HepG2 (cell line): ENCODE data around the gene CES5A. TPM values are rescaled to one million over a fixed set of nuclear protein-coding genes. Genes with fewer than 3 reads are reported as not detected.

Experiments
- CEBPG ChIP-seq: IDR thresholded peaks from 2 replicates; pipeline ENCODE4 v1.6.1; 2016
- FOXO4 ChIP-seq: sonication (generic); formaldehyde crosslinking; conservative IDR thresholded peaks from 2 replicates; pipeline ENCODE4 v1.8.1; 2023; ENCODE audit warnings: missing genetic modification reagents
- HHEX ChIP-seq: IDR thresholded peaks from 2 replicates; pipeline ENCODE4 v1.6.1; 2016; ENCODE audit warnings: control low read depth
- HMG20B ChIP-seq: conservative IDR thresholded peaks from 2 replicates; pipeline ENCODE4 v1.6.1; 2016; ENCODE audit warnings: missing genetic modification reagents, missing compliant biosample characterization
- JUN ChIP-seq: sonication (generic); formaldehyde crosslinking; IDR thresholded peaks from 2 replicates; pipeline ENCODE4 v1.4.0; 2020; ENCODE audit warnings: mild to moderate bottlenecking, missing genetic modification reagents
- KLF15 ChIP-seq: sonication (generic); formaldehyde crosslinking; IDR thresholded peaks from 2 replicates; pipeline ENCODE4 v1.8.1; 2023; ENCODE audit warnings: borderline replicate concordance, mild to moderate bottlenecking, inconsistent platforms, missing genetic modification reagents, mixed read lengths
- NFATC3 ChIP-seq: sonication (generic); formaldehyde crosslinking; IDR thresholded peaks from 2 replicates; pipeline ENCODE4 v1.5.1; 2020; ENCODE audit warnings: mild to moderate bottlenecking, missing genetic modification reagents
- RBAK ChIP-seq: sonication (generic); formaldehyde crosslinking; IDR thresholded peaks from 2 replicates; pipeline ENCODE4 v1.5.1; 2020; ENCODE audit warnings: mild to moderate bottlenecking, missing genetic modification reagents
- REL ChIP-seq: sonication (generic); formaldehyde crosslinking; conservative IDR thresholded peaks from 2 replicates; pipeline ENCODE4 v1.8.0; 2022; ENCODE audit warnings: mild to moderate bottlenecking, missing genetic modification reagents, moderate library complexity
- SPEN ChIP-seq: sonication (generic); formaldehyde crosslinking; IDR thresholded peaks from 2 replicates; pipeline ENCODE4 v1.5.1; 2020; ENCODE audit warnings: low read depth, mild to moderate bottlenecking, missing genetic modification reagents
- THAP9 ChIP-seq: sonication (generic); formaldehyde crosslinking; IDR thresholded peaks from 2 replicates; pipeline ENCODE4; 2020; ENCODE audit warnings: missing genetic modification reagents, mild to moderate bottlenecking, borderline replicate concordance
- ZBTB40 ChIP-seq, 2 experiments: fragments of 450-650 bp in 1 of 2; sonication (generic) in 1 of 2; formaldehyde crosslinking in 1 of 2; IDR thresholded peaks; 2 replicates each; pipeline versions ENCODE4 v1.6.1 to v1.8.0; 2016 to 2022; ENCODE audit warnings: antibody characterized with exemption in 1 of 2, mild to moderate bottlenecking in 1 of 2, missing genetic modification reagents in 1 of 2
- ZFP36L1 ChIP-seq: sonication (generic); formaldehyde crosslinking; IDR thresholded peaks from 2 replicates; pipeline ENCODE4 v1.8.0; 2022; ENCODE audit warnings: mild to moderate bottlenecking, missing genetic modification reagents, moderate library complexity
- ZNF101 ChIP-seq: sonication (generic); formaldehyde crosslinking; IDR thresholded peaks from 2 replicates; pipeline ENCODE4 v1.4.0; 2020; ENCODE audit warnings: mild to moderate bottlenecking, low read depth, missing genetic modification reagents, borderline replicate concordance
- ZNF121 ChIP-seq: sonication (generic); formaldehyde crosslinking; IDR thresholded peaks from 2 replicates; pipeline ENCODE4 v1.5.0; 2020; ENCODE audit warnings: mild to moderate bottlenecking, missing genetic modification reagents
- ZNF577 ChIP-seq: sonication (generic); formaldehyde crosslinking; IDR thresholded peaks from 2 replicates; pipeline ENCODE4 v1.4.0; 2020; ENCODE audit warnings: mild to moderate bottlenecking, low read depth, missing genetic modification reagents, borderline replicate concordance
- ZNF703 ChIP-seq: sonication (generic); formaldehyde crosslinking; IDR thresholded peaks from 2 replicates; pipeline ENCODE4 v1.5.1; 2020; ENCODE audit warnings: missing genetic modification reagents, mild to moderate bottlenecking, moderate library complexity, borderline replicate concordance
- polyA plus RNA-seq, 8 experiments: library from polyadenylated mRNA; depleted of rRNA in 3 of 8; stranded (reverse) in 7 of 8; unstranded in 1 of 8; fragments of >200 nt; fragmentation: Illumina TruSeq in 4 of 8; extraction: Trizol in 4 of 8; gene quantifications; 2 replicates each; pipeline versions ENCODE4 v1.2.1 to v1.2.3, GENCODE V29; 2011 to 2016; ENCODE audit warnings: low read depth in 4 of 8, missing spikeins in 1 of 8, mixed read lengths in 1 of 8; ENCODE audit not compliant: insufficient read depth in 1 of 8
- total RNA-seq, 5 experiments: library from RNA; depleted of rRNA; stranded (reverse); fragments of >200 nt; fragmentation: Illumina TruSeq; extraction: Trizol; gene quantifications; 2 replicates each; pipeline ENCODE4 v1.2.3, GENCODE V29; 2016; ENCODE audit warnings: low read depth in 1 of 5

The CES5A gene
- total and polyA plus RNA-seq, 2 of the 13 experiments (the other 11 are each of a cell fraction or from before 2014, with no cell fraction given): not detected

GRCh38 chr16:55871411-55872038 is 3.6 kb downstream of the CES5A start (continued):
- TF ChIP-seq THAP9 (CRISPR knock-in tag): no peak
- TF ChIP-seq NFATC3 (CRISPR knock-in tag): no peak
- TF ChIP-seq ZNF121: no peak
- TF ChIP-seq CEBPG (CRISPR knock-in tag): no peak
- TF ChIP-seq RBAK: no peak
- no peak for TF ChIP-seq FOXO4 (CRISPR knock-in tag)
- no peak for TF ChIP-seq KLF15
- TF ChIP-seq SPEN (CRISPR knock-in tag): no peak
- TF ChIP-seq ZNF577: no peak
- TF ChIP-seq HMG20B (CRISPR knock-in tag): no peak
- no peak for TF ChIP-seq ZNF703 (CRISPR knock-in tag)
- no peak for TF ChIP-seq HHEX (CRISPR knock-in tag)
- TF ChIP-seq ZFP36L1 (CRISPR knock-in tag): no peak
- TF ChIP-seq JUN (CRISPR knock-in tag): no peak
- no peak for TF ChIP-seq REL (CRISPR knock-in tag)
- TF ChIP-seq ZNF101 (CRISPR knock-in tag): no peak
- no peak for TF ChIP-seq ZBTB40 (IDR thresholded peaks at IDR 0.05)
- no peak for TF ChIP-seq ZBTB40 (CRISPR knock-in tag; IDR thresholded peaks at IDR 0.05)
